Mesendoderm (in vitro differentiated cells): ENCODE data around the gene GALNT17.

Experiments used
- DNase-seq: peaks from one replicate; pipeline ENCODE4 v3.0.0; 2013
- H2AK5ac ChIP-seq: 2 replicates; pipeline ENCODE4 v1.6.1; 2013; ENCODE audit warnings: low read length, inconsistent platforms
- H2BK120ac ChIP-seq: 2 replicates; pipeline ENCODE4 v1.6.1; 2013; ENCODE audit warnings: low read depth, mild to moderate bottlenecking, low read length, moderate library complexity, mixed read lengths
- H2BK15ac ChIP-seq: replicated peaks from 2 replicates; pipeline ENCODE4 v1.6.1; 2013; ENCODE audit warnings: low read depth, mild to moderate bottlenecking, moderate library complexity
- H2BK5ac ChIP-seq: 2 replicates; pipeline ENCODE4 v1.6.1; 2013; ENCODE audit warnings: low read length, inconsistent platforms
- H3K18ac ChIP-seq: 2 replicates; pipeline ENCODE4 v1.6.1; 2013; ENCODE audit warnings: mild to moderate bottlenecking, low read length, mixed read lengths
- H3K23ac ChIP-seq: one replicate; pipeline ENCODE4 v1.6.1; 2013; ENCODE audit warnings: low read length
- H3K27ac ChIP-seq: 2 replicates; pipeline ENCODE4 v1.5.1; 2013; ENCODE audit warnings: low read depth, mild to moderate bottlenecking, inconsistent platforms, low read length, moderate library complexity
- H3K27me3 ChIP-seq: 2 replicates; pipeline ENCODE4 v1.6.1; 2013; ENCODE audit warnings: low read length, control low read depth, mild to moderate bottlenecking, inconsistent platforms; ENCODE audit not compliant: insufficient read depth, poor library complexity
- H3K36me3 ChIP-seq: 2 replicates; pipeline ENCODE4 v1.6.1; 2013; ENCODE audit warnings: low read length, inconsistent platforms; ENCODE audit not compliant: control insufficient read depth, insufficient read depth
- H3K4ac ChIP-seq: one replicate; pipeline ENCODE4 v1.6.1; 2013; ENCODE audit warnings: low read depth, mild to moderate bottlenecking, low read length, moderate library complexity
- H3K4me1 ChIP-seq: 2 replicates; pipeline ENCODE4 v1.6.1; 2013; ENCODE audit warnings: low read depth, low read length, inconsistent platforms; ENCODE audit not compliant: control insufficient read depth
- H3K4me2 ChIP-seq: 2 replicates; pipeline ENCODE4 v1.6.1; 2013; ENCODE audit warnings: low read length
- H3K4me3 ChIP-seq: 2 replicates; pipeline ENCODE4 v1.5.1; 2013; ENCODE audit warnings: mild to moderate bottlenecking, low read length
- H3K56ac ChIP-seq: one replicate; pipeline ENCODE4 v1.6.1; 2013; ENCODE audit warnings: low read length
- H3K79me1 ChIP-seq: 2 replicates; pipeline ENCODE4 v1.6.1; 2013; ENCODE audit warnings: low read length, inconsistent platforms
- H3K79me2 ChIP-seq: 2 replicates; pipeline ENCODE4 v1.6.1; 2013; ENCODE audit warnings: mild to moderate bottlenecking, low read length; ENCODE audit not compliant: control insufficient read depth, insufficient read depth
- H3K9ac ChIP-seq: 2 replicates; pipeline ENCODE4 v1.6.1; 2013; ENCODE audit warnings: low read length, inconsistent platforms
- H4K5ac ChIP-seq: one replicate; pipeline ENCODE4 v1.6.1; 2013; ENCODE audit warnings: low read length
- H4K8ac ChIP-seq: one replicate; pipeline ENCODE4 v1.6.1; 2013; ENCODE audit warnings: low read depth, mild to moderate bottlenecking, control low read depth, low read length, moderate library complexity
- WGBS: extraction: QIAGEN DNeasy Blood & Tissue Kit; methylation state at CpG from one replicate; pipeline ENCODE4 v1.1.7; 2013; ENCODE audit warnings: low lambda C conversion rate, missing lambda C conversion rate; ENCODE audit not compliant: insufficient coverage; ENCODE audit errors: extremely low coverage; 5-methylcytosine and 5-hydroxymethylcytosine counted together

GALNT17 gene

DNA sequence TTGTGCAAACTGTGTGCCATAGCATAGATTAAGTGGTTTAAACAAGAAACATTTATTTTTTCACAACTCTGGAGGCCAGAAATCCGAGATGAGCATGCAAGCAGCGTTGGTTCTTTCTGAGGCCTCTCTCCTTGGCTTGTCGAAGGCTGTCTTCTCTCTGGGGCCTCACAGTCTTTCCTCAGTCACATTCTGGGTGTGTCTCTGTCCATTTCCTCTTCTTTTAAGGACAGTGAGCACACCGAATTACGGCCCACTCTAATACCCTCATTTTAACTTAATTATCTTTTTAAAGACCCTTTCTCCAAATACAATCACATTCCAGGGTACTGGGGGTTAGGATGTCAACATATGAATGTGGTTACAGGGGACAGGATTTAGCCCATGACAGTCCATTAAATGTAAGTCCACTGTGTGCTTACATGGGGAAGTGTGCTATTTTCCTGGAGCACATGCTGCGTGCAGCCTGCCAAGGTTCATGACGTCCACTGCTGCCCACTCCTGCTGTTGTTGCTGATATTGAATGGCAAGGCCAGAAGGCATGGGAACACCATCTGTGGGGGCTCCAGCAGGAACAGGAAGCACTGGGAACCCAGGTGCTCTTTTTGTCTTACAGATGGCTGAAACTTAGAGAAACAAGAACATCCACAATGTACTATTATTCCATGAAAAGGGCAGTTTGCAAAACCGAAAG, 365.5 kb downstream of the GALNT17 start:
- Histone ChIP-seq H3K23ac (no peak overlapping the region), H3K27me3 (no peaks in the 10 kb centered on the region), H4K5ac (no peak overlapping the region), H3K4me1 (peaks cover 3% of the 10 kb centered on the region), H3K36me3 (no peaks in the 10 kb centered on the region), H3K4me3 (no peak overlapping the region), H2BK5ac (no peak overlapping the region), H2AK5ac (no peak overlapping the region), H2BK15ac (no peak overlapping the region), H3K56ac (no peak overlapping the region), H3K79me2 (no peaks in the 10 kb centered on the region), H3K9ac (no peak overlapping the region), H3K79me1 (no peaks in the 10 kb centered on the region), H2BK120ac (no peak overlapping the region), H3K27ac (no peak overlapping the region), H3K18ac (no peak overlapping the region), H4K8ac (no peak overlapping the region), H3K4ac (no peak overlapping the region), H3K4me2 (no peak overlapping the region)
- DNase-seq: no peak
- WGBS: no CpG with 5 or more reads among the region's 8 CpGs

DNA sequence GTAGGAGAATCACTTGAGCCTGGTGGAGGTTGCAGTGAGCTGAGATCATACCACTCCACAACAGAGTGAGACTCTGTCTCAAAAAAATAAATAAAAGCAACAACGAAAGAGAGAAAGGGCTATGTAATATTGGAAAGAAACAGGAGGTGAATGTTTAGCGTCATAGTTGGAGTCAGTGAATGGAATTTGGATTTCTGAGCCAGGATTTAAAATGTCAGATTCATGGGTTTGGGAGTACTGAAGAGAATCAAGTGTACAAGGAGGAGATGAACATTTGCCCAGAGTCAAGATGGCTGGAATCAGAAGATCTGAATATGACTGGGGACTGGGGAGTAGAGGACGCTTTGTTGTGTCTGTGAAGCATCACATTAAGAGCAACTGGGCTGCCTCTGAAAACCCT, 366.4 kb downstream of the GALNT17 start:
- Histone ChIP-seq H3K79me1 (no peaks in the 10 kb centered on the region), H2BK15ac (no peak overlapping the region), H3K4me1 (peaks cover 3% of the 10 kb centered on the region), H3K4ac (no peak overlapping the region), H3K27me3 (no peaks in the 10 kb centered on the region), H3K23ac (no peak overlapping the region), H3K9ac (no peak overlapping the region), H2BK5ac (no peak overlapping the region), H2BK120ac (no peak overlapping the region), H2AK5ac (no peak overlapping the region), H4K5ac (no peak overlapping the region), H3K36me3 (no peaks in the 10 kb centered on the region), H3K79me2 (no peaks in the 10 kb centered on the region), H3K4me3 (no peak overlapping the region), H3K4me2 (no peak overlapping the region), H3K18ac (no peak overlapping the region), H4K8ac (no peak overlapping the region), H3K56ac (no peak overlapping the region), H3K27ac (no peak overlapping the region)
- no CpG with 5 or more reads among the region's 3 CpGs for WGBS
- DNase-seq: no peak

DNA sequence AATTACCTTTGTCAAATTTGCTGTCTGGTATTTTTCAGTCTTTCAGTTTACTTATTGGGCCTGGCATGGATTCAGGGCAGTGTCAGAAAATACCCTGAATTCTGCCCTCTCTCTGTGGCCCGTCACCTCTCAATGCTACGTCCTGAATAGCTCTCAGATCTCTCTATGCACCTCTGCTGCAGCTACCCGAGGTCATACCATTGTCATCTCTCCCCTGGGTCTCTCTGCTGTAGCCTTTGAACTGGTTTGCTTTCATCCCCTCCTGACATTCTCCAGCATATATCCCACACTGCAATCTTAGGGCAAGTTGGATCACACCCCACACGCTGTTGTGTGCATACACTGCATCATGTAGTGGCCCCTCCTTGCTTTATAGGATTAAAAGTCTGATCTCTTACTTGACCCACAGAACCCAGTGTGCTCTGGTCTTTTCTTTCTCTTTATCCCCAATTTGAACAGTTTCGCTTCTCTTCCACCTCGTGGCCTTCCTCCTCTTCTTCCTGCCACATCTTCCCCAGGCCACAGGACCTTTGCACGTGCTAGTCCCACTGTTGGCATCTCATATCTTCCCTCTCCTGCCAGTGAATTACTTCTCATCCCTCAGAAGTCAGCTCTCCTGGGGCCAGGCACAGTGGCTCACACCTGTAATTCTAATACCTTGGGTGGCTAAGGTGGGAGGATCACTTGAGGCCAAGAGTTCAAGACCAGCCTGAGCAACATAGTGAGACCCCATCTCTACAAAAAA, 372.9 kb downstream of the GALNT17 start:
- WGBS: no CpG with 5 or more reads among the region's 7 CpGs
- Histone ChIP-seq H2BK5ac (no peak overlapping the region), H3K27me3 (no peaks in the 10 kb centered on the region)

DNA sequence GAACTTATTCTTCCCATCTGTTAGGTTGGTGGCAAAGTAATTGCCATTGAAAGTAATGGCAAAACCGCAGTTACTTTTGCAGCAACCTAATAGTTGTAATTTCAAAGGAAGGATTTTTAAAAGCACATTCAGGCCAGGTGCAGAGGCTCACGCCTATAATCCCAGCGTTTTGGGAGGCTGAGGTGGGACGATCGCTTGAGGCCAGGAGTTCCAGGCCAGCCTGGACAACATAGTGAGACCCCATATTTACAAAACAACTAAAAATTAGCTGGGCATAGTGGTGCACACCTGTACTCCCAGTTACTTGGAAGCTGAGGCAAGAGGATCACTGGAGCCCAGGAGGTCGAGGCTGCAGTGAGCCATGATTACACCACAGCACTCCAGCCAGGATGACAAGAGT, 374.9 kb downstream of the GALNT17 start:
- Histone ChIP-seq H3K27me3 (no peaks in the 10 kb centered on the region), H4K8ac (no peak overlapping the region), H3K27ac (no peak overlapping the region), H2BK15ac (no peak overlapping the region), H4K5ac (no peak overlapping the region), H2BK120ac (no peak overlapping the region), H2BK5ac (no peak overlapping the region), H3K4me1 (peaks cover 2% of the 10 kb centered on the region), H2AK5ac (no peak overlapping the region), H3K18ac (peak overlapping the region; percentile 39), H3K23ac (no peak overlapping the region), H3K4me2 (no peak overlapping the region), H3K9ac (no peak overlapping the region), H3K4me3 (no peak overlapping the region), H3K79me2 (no peaks in the 10 kb centered on the region), H3K4ac (peak overlapping the region; percentile 50), H3K79me1 (no peaks in the 10 kb centered on the region), H3K56ac (no peak overlapping the region), H3K36me3 (no peaks in the 10 kb centered on the region)
- WGBS: no CpG with 5 or more reads among the region's 6 CpGs
- no peak for DNase-seq

More for the DNA sequence above, 372.9 kb downstream of the GALNT17 start:
- H3K4ac ChIP-seq: no peak overlapping the region
- DNase-seq: peak; percentile 58
- H3K27ac ChIP-seq: no peak overlapping the region
- no peak overlapping the region for H3K23ac ChIP-seq
- H2AK5ac ChIP-seq: no peak overlapping the region
- no peak overlapping the region for H3K9ac ChIP-seq
- H3K36me3 ChIP-seq: no peaks in the 10 kb centered on the region
- H3K18ac ChIP-seq: no peak overlapping the region
- H2BK120ac ChIP-seq: no peak overlapping the region
- no peak overlapping the region for H3K4me3 ChIP-seq
- no peaks in the 10 kb centered on the region for H3K79me1 ChIP-seq
- no peak overlapping the region for H4K5ac ChIP-seq
- no peaks in the 10 kb centered on the region for H3K79me2 ChIP-seq
- H3K4me2 ChIP-seq: no peak overlapping the region
- no peak overlapping the region for H3K56ac ChIP-seq
- no peak overlapping the region for H4K8ac ChIP-seq
- peaks cover 5% of the 10 kb centered on the region for H3K4me1 ChIP-seq
- H2BK15ac ChIP-seq: no peak overlapping the region

DNA sequence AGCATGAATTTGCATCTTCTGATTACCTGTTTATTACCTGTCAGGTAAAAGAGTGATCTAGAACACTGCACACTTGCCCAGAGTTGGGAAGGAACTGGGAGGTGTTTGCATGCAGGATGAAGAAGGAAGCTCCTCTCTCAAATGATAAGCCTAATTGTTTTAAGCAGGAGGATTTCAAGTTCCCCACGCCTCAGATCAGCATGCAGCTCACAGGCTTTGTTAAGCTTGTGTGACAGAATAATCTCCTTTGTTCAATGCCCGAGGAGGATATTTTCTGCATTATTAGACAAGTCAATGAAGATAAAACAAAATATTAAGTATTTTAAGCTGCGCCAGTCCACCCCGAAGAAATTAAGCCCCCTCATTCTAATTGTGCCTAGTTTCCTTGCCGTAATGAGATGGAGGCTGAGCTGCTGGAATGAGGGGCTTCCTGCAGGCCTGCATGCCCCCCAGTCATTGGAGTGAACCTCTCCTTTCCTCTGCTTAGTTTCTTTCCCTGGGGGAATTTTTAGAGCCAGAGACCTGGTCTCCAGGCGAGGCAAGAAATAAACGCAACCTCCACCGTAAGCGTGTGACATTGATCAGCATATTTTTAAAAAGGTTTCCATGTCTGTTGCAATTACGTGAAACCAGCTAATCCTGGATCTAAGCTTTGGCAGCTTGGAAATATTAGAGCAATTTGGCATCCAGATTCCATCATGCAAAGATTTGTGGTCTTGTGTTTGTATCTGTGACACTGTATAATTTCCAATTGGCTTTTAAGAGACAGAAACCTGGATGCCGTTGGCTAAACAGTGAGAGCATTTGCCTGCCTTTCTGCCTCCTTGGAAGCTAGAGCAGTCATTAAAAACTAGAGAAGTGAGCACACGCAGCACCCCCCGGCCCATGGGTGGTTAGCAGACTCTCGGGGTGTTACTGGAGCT, 376.0 kb downstream of the GALNT17 start:
- Histone ChIP-seq H2BK15ac (no peak overlapping the region), H3K18ac (peak overlapping the region; percentile 98), H4K5ac (peak overlapping the region; percentile 9), H2BK120ac (peak overlapping the region; percentile 74), H2BK5ac (peak overlapping the region; percentile 85), H3K36me3 (no peaks in the 10 kb centered on the region), H3K79me2 (no peaks in the 10 kb centered on the region), H3K9ac (peak overlapping the region; percentile 37), H3K23ac (no peak overlapping the region), H3K79me1 (no peaks in the 10 kb centered on the region), H2AK5ac (peak overlapping the region; percentile 7), H3K27ac (peak overlapping the region; percentile 30), H3K4me3 (no peak overlapping the region), H3K4me1 (peaks cover 2% of the 10 kb centered on the region), H3K4me2 (no peak overlapping the region), H4K8ac (no peak overlapping the region), H3K4ac (peak overlapping the region; percentile 66), H3K27me3 (no peaks in the 10 kb centered on the region), H3K56ac (peak overlapping the region; percentile 74)
- WGBS: no CpG with 5 or more reads among the region's 14 CpGs
- peak; percentile 54 for DNase-seq
